ENCODE measurements around the gene ADAMTSL4.

DNA sequence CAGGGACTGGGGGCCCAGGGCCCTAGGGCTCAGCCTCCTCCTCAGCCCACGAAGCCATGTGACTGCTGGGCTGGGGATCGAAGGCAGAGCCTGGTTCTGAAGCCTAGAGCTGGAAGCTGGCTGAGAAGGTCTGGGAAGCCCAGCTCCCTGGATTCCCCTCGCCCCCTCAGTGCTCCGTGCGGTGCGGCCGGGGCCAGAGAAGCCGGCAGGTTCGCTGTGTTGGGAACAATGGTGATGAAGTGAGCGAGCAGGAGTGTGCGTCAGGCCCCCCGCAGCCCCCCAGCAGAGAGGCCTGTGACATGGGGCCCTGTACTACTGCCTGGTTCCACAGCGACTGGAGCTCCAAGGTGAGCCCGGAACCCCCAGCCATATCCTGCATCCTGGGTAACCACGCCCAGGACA lies 9.1 kb downstream of the ADAMTSL4 start:
- TF ChIP-seq, protein P1, sequence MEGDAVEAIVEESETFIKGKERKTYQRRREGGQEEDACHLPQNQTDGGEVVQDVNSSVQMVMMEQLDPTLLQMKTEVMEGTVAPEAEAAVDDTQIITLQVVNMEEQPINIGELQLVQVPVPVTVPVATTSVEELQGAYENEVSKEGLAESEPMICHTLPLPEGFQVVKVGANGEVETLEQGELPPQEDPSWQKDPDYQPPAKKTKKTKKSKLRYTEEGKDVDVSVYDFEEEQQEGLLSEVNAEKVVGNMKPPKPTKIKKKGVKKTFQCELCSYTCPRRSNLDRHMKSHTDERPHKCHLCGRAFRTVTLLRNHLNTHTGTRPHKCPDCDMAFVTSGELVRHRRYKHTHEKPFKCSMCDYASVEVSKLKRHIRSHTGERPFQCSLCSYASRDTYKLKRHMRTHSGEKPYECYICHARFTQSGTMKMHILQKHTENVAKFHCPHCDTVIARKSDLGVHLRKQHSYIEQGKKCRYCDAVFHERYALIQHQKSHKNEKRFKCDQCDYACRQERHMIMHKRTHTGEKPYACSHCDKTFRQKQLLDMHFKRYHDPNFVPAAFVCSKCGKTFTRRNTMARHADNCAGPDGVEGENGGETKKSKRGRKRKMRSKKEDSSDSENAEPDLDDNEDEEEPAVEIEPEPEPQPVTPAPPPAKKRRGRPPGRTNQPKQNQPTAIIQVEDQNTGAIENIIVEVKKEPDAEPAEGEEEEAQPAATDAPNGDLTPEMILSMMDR (IDR thresholded peaks at IDR 0.05): no peak
- TF ChIP-seq POLR2A (IDR thresholded peaks at IDR 0.05) (no peak), POLR2AphosphoS5 (IDR thresholded peaks at IDR 0.05) (no peak), EP300 (IDR thresholded peaks at IDR 0.05) (no peak)
